Neutrophil (primary cell): ENCODE data around the gene GMDS.

Experiments used
- H3K27ac ChIP-seq: fragments of 200-600 bp; sonication (generic); 2 replicates; pipeline ENCODE4 v1.5.1; 2016; ENCODE audit warnings: mild to moderate bottlenecking, moderate library complexity
- H3K27me3 ChIP-seq: fragments of 200-600 bp; sonication (generic); 2 replicates; pipeline ENCODE4 v1.6.0; 2016; ENCODE audit warnings: mild to moderate bottlenecking
- H3K36me3 ChIP-seq: fragments of 200-600 bp; sonication (generic); 2 replicates; pipeline ENCODE4 v1.5.1; 2017
- H3K4me1 ChIP-seq, 2 experiments: fragments of 200-600 bp in 1 of 2; sonication (generic) in 1 of 2; 1 replicate in 1 of 2; 2 replicates in 1 of 2; pipeline versions ENCODE4 v1.5.1 to v1.6.1; 2013 to 2016; ENCODE audit warnings: low read depth in 1 of 2, low read length in 1 of 2, mild to moderate bottlenecking in 1 of 2, moderate library complexity in 1 of 2; ENCODE audit not compliant: control insufficient read depth in 1 of 2, insufficient read depth in 1 of 2
- H3K4me3 ChIP-seq, 2 experiments: fragments of 200-600 bp in 1 of 2; sonication (generic) in 1 of 2; 1 replicate in 1 of 2; 2 replicates in 1 of 2; pipeline ENCODE4 v1.5.1; 2013 to 2016; ENCODE audit warnings: low read depth in 1 of 2, low read length in 1 of 2, mild to moderate bottlenecking in 1 of 2, moderate library complexity in 1 of 2
- H3K9me3 ChIP-seq: fragments of 200-600 bp; sonication (generic); 2 replicates; pipeline ENCODE4 v1.5.1; 2016
- CTCF ChIP-seq: fragments of 200-600 bp; sonication (generic); IDR thresholded peaks from 2 replicates; pipeline ENCODE4 v1.5.1; 2016; ENCODE audit warnings: antibody characterized with exemption

The GMDS gene

GRCh38 chr6:1581120-1581991 lies 664.0 kb downstream of the GMDS start:
- Histone ChIP-seq H3K27ac (no peak overlapping the region), H3K4me1 (no peaks in the 10 kb centered on the region)
- no peak for TF ChIP-seq CTCF

GRCh38 chr6:1580585-1580984 lies 664.8 kb downstream of the GMDS start:
- H3K4me1 ChIP-seq: no peaks in the 10 kb centered on the region
- no peak overlapping the region for H3K27ac ChIP-seq
- H3K27me3 ChIP-seq: no peaks in the 10 kb centered on the region
- H3K36me3 ChIP-seq: no peaks in the 10 kb centered on the region
- H3K9me3 ChIP-seq: no peaks in the 10 kb centered on the region
- no peak overlapping the region for H3K4me3 ChIP-seq
- TF ChIP-seq CTCF: no peak

More at GRCh38 chr6:1581120-1581991, 664.0 kb downstream of the GMDS start:
- Histone ChIP-seq H3K4me3 (no peak overlapping the region), H3K27me3 (no peaks in the 10 kb centered on the region), H3K9me3 (no peaks in the 10 kb centered on the region), H3K36me3 (no peaks in the 10 kb centered on the region)

GRCh38 chr6:1580109-1580508 lies 665.3 kb downstream of the GMDS start:
- Histone ChIP-seq H3K9me3 (no peaks in the 10 kb centered on the region), H3K27me3 (no peaks in the 10 kb centered on the region), H3K27ac (no peak overlapping the region), H3K4me3 (no peak overlapping the region), H3K4me1 (no peaks in the 10 kb centered on the region), H3K36me3 (no peaks in the 10 kb centered on the region)
- TF ChIP-seq CTCF: no peak

GRCh38 chr6:1579096-1579495 lies 666.3 kb downstream of the GMDS start:
- H3K4me3 ChIP-seq: no peak overlapping the region
- H3K36me3 ChIP-seq: no peaks in the 10 kb centered on the region
- no peak overlapping the region for H3K27ac ChIP-seq
- no peak for TF ChIP-seq CTCF
- no peaks in the 10 kb centered on the region for H3K27me3 ChIP-seq
- H3K4me1 ChIP-seq: no peaks in the 10 kb centered on the region
- H3K9me3 ChIP-seq: no peaks in the 10 kb centered on the region

- H3K4me3 ChIP-seq: no peak overlapping the region
- H3K27ac ChIP-seq: no peak overlapping the region
- H3K36me3 ChIP-seq: no peaks in the 10 kb centered on the region
- no peak for TF ChIP-seq CTCF
- no peaks in the 10 kb centered on the region for H3K27me3 ChIP-seq
- no peaks in the 10 kb centered on the region for H3K4me1 ChIP-seq
- no peaks in the 10 kb centered on the region for H3K9me3 ChIP-seq
These were observed 667.3 kb downstream of the GMDS start for GRCh38 chr6:1577896-1578745.
